ENCODE data around the gene IL20RA. TPM values are rescaled to one million over a fixed set of nuclear protein-coding genes. Genes with fewer than 3 reads are reported as not detected.
"Not testable (repeated sequence)": the region's sequence is repeated elsewhere in the genome, so short reads cannot be mapped to it uniquely, and the experiment has no call there.

IL20RA gene
- total RNA-seq, 6 donors from 2014 or later: 7.5 to 44.8 (median 9.7) TPM

DNA sequence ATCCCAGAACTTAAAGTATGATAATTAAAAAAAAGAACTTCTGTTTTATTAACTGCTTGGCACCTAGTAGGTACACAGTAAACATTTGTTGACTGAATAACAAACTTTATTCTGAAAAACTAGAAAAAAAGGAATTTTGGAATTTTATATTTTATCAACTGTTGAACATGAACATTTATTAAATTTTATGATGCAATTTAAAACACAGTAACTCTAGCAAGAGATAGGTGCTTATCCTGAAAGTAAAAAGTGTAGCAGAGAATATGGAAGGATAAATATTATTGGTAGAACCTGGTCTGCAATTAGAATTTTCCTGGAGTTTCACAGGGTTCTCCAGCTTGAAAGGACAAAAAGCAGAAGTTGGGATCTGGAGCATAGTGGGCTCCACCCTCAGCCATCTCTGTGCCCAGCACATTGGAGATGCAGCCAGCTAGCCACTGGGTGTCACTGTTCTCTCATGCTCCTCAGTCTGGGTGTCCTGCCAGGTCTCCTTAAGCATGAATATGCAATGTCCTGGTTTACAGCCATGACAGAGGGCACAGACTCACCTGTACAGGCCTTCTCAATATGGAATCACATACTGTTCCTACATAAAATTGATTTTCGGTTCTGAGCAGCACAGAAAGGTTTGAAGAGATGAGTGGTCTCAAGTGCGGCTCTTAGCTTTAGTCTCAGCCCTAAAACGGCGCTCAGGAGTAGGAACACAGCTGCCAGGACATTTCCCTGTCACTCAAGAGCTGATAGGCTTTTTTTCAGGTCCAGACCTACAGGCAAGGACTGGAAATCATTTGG lies 31.7 kb upstream of the IL20RA start:
- H3K4me1 ChIP-seq: no peaks in the 10 kb centered on the region
- H3K36me3 ChIP-seq: no peaks in the 10 kb centered on the region
- ATAC-seq (ENCODE audit: low FRiP score in 2 of 2) (peak; percentile 92 to 98), DNase-seq (peak in 1 of 2 donors; percentile 87)
- no peak overlapping the region for H3K4me3 ChIP-seq
- no peak overlapping the region for H3K27ac ChIP-seq
- TF ChIP-seq, protein P1, sequence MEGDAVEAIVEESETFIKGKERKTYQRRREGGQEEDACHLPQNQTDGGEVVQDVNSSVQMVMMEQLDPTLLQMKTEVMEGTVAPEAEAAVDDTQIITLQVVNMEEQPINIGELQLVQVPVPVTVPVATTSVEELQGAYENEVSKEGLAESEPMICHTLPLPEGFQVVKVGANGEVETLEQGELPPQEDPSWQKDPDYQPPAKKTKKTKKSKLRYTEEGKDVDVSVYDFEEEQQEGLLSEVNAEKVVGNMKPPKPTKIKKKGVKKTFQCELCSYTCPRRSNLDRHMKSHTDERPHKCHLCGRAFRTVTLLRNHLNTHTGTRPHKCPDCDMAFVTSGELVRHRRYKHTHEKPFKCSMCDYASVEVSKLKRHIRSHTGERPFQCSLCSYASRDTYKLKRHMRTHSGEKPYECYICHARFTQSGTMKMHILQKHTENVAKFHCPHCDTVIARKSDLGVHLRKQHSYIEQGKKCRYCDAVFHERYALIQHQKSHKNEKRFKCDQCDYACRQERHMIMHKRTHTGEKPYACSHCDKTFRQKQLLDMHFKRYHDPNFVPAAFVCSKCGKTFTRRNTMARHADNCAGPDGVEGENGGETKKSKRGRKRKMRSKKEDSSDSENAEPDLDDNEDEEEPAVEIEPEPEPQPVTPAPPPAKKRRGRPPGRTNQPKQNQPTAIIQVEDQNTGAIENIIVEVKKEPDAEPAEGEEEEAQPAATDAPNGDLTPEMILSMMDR (IDR thresholded peaks at IDR 0.05): peak; percentile 57 to 81 (median 70)
- no peak for TF ChIP-seq POLR2A (IDR thresholded peaks at IDR 0.05)
- 74% methylated on average over 4 of the region's 4 CpGs for WGBS, 2 donors
- no peaks in the 10 kb centered on the region for H3K9me3 ChIP-seq
- H3K27me3 ChIP-seq: no peaks in the 10 kb centered on the region

DNA sequence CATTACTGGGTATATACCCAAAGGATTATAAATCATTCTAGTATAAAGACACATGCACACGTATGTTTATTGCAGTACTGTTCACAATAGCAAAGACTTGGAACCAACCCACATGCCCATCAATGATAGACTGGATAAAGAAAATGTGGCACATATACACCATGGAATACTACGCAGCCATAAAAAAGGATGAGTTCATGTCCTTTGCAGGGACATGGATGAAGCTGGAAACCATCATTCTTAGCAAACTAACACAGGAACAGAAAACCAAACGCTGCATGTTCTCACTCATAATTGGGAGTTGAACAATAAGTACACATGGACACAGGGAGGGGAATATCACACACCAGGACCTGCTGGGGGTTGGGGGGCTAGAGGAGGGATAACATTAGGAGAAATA lies 31.0 kb upstream of the IL20RA start:
- WGBS, 2 donors: 89 to 94% methylated on average over 3 of the region's 3 CpGs
- ATAC-seq (ENCODE audit: low FRiP score in 2 of 2); H3K4me3 ChIP-seq; H3K36me3 ChIP-seq; H3K9me3 ChIP-seq; DNase-seq; H3K27ac ChIP-seq; H3K4me1 ChIP-seq; H3K27me3 ChIP-seq: not testable (repeated sequence)

DNA sequence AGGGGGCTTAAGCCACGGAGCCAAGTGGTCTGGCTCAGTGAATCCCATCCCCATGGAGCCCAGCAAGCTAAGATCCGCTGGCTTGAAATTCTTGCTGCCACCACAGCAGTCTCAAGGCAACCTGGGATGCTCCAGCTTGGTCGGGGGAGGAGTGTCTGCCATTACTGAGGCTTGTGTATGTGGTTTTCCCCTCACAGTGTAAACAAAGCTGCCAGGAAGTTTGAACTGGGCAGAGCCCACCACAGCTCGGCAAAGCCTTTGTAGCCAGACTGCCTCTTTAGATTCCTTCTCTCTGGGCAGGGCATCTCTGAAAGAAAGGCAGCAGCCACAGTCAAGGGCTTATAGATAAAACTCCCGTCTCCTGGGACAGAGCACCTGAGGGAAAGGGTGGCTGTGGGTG lies 25.5 kb upstream of the IL20RA start:
- no peak for TF ChIP-seq POLR2A (IDR thresholded peaks at IDR 0.05)
- H3K27me3 ChIP-seq: no peaks in the 10 kb centered on the region
- WGBS, 2 donors: 59 to 60% methylated on average over 3 to 5 of the region's 5 CpGs

GRCh38 chr6:137067399-137067798 lies 22.6 kb upstream of the IL20RA start:
- WGBS, 2 donors: 74 to 86% methylated on average over 2 of the region's 2 CpGs
- DNase-seq (no peak), ATAC-seq (ENCODE audit: low FRiP score in 2 of 2) (no peak)
- Histone ChIP-seq H3K27ac (no peak overlapping the region), H3K36me3 (no peaks in the 10 kb centered on the region), H3K27me3 (no peaks in the 10 kb centered on the region), H3K4me3 (no peak overlapping the region), H3K4me1 (no peaks in the 10 kb centered on the region), H3K9me3 (no peaks in the 10 kb centered on the region)
- TF ChIP-seq POLR2A (IDR thresholded peaks at IDR 0.05) (no peak), POLR2AphosphoS5 (IDR thresholded peaks at IDR 0.05) (no peak), EP300 (IDR thresholded peaks at IDR 0.05) (no peak)
- TF ChIP-seq, protein P1 (IDR thresholded peaks at IDR 0.05): no peak

More for the DNA sequence above, 25.5 kb upstream of the IL20RA start:
- ATAC-seq (ENCODE audit: low FRiP score in 2 of 2) (no peak), DNase-seq (no peak)
- Histone ChIP-seq H3K4me1 (no peaks in the 10 kb centered on the region), H3K36me3 (no peaks in the 10 kb centered on the region), H3K27ac (no peak overlapping the region), H3K4me3 (no peak overlapping the region), H3K9me3 (no peaks in the 10 kb centered on the region)

DNA sequence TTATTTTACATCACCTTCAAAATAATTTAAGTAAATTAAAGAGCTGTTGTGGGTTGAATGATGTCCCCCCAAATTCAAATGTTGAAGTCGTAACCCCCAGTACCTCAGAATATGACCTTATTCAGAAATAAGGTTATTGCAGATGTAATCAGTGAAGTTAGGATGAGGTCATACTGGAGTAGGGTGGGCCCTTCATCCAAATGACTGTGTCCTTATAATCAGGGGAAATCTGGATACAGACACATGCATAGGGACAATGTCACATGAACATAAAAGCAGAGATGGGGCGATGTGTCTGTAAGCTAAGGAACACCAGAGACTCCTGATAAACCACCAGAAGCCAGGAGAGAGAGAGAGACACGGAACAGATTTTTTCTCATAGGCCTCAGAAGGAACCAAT lies 13.3 kb upstream of the IL20RA start:
- 93 to 98% methylated on average over 3 of the region's 3 CpGs for WGBS, 2 donors
- no peak for DNase-seq
- TF ChIP-seq POLR2A (IDR thresholded peaks at IDR 0.05) (no peak), EP300 (IDR thresholded peaks at IDR 0.05) (no peak), POLR2AphosphoS5 (IDR thresholded peaks at IDR 0.05) (no peak)
- TF ChIP-seq, protein P1 (IDR thresholded peaks at IDR 0.05): no peak
- H3K36me3 ChIP-seq: no peaks in the 10 kb centered on the region
- ATAC-seq (ENCODE audit: low FRiP score in 2 of 2): no peak
- no peaks in the 10 kb centered on the region for H3K27me3 ChIP-seq
- H3K27ac ChIP-seq: no peak overlapping the region
- H3K4me1 ChIP-seq: no peaks in the 10 kb centered on the region
- no peaks in the 10 kb centered on the region for H3K9me3 ChIP-seq
- H3K4me3 ChIP-seq: no peak overlapping the region
